NCI-H774 (cell line): ENCODE results near the gene CCNO.

Source experiments
- DNase-seq: peaks from one replicate; lab custom pipeline; 2025; lab: John Stamatoyannopoulos, UW

CCNO gene, protein sequence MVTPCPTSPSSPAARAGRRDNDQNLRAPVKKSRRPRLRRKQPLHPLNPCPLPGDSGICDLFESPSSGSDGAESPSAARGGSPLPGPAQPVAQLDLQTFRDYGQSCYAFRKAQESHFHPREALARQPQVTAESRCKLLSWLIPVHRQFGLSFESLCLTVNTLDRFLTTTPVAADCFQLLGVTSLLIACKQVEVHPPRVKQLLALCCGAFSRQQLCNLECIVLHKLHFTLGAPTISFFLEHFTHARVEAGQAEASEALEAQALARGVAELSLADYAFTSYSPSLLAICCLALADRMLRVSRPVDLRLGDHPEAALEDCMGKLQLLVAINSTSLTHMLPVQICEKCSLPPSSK

GRCh38 chr5:55232985-55233928 is at the start of gene CCNO:
CCNO (minus strand) TSS chr5:55233608; CDS start chr5:55233523, 85 bp downstream.
- DNase-seq = peak; percentile 89

DNA sequence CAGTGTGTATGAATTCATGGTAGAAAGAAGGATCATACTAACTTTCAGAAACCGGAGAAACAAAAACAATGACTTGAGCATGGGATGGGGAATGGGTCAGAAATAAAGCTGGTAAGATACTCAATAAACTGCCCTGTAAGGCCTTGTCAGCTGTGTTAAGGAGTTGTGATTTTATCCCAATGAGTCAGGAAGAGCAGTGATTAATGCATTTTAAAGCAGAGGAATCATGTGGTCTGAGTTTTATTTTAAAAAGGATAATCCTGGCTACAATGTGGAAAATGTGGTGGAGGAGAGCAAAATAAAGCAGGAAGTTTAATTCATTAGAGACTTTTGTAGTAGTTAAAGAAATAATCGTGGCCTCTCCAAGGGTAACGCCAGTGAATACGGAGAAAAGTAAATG is 45.4 kb upstream of the CCNO start:
- DNase-seq = no peak

GRCh38 chr5:55276771-55277170 is 43.4 kb upstream of the CCNO start:
- DNase-seq = no peak

GRCh38 chr5:55258339-55258738 is 24.9 kb upstream of the CCNO start:
- DNase-seq = no peak

DNA sequence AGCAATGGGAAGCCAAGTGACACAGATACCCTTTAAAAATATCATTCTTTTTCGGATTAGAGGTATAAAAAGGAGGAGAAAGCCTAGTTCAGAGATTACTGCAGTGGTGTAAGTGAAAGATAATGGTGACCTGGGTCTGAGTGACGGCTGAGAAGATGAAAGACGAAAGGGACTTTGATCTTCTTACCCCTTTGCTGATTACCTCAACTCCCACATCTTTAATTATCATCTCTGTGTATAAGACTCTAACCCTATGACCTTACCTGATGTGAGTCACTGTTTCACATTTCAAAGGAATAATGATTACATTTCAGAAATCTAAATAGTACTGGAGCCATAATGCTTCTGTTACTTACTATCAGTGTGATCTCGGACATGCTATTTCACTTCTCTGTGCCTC is 21.4 kb upstream of the CCNO start:
- no peak for DNase-seq

DNA sequence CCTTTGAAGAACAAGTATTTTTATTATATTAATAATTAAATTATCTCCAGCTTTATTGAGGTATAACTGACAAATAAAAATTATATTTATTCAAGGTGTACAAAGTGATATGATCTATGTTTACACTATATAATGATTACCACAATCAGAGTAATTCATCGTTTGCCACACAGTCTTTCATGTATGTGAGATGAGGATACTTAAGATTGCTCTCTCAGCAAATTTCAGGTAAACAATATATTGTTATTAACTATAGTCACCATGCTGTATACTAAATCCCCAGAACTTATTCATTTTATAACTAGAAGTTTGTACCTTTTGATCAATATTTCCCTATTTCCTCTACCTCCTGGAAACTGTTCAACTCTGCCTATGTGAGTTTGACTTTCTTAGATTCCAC is 16.7 kb upstream of the CCNO start:
- no peak for DNase-seq

- DNase-seq = peak; percentile 31
These were observed 8.3 kb upstream of the CCNO start for GRCh38 chr5:55241746-55242145.

GRCh38 chr5:55236800-55237199 is 3.4 kb upstream of the CCNO start:
- no peak for DNase-seq

GRCh38 chr5:55234121-55234700 is 803 bp upstream of the CCNO start:
- peak; percentile 18 for DNase-seq

DNA sequence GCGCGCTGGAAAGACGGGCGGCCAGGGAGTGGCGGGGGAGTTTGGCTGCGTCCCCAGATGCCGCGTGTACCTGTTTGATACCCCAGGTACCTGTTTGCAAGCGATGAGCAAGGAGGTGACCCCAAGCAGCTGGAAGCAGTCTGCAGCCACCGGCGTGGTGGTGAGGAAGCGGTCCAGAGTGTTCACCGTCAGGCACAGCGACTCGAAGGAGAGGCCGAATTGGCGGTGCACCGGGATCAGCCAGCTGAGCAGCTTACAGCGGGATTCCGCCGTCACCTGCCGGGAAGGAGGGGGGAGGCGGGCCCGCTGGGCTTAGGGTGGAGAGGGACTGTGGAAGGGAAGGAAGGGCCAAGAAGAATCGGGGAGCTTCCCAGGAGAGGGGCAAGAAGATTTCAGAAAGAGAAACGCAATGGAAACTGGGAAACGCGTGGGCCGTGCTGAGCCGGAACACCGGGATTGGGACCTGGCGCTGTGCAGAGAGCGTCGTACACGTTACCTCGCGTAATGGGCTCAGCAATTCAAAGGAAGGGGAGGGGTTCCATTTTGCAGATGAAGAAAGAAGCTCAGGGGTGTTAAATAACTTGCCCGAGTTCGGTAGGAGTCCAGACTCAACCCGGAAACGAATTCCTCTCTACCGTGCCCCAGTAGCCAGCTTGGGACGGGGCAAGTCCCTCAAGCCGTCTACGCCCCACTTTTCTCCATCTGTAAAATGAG is 980 bp downstream of the CCNO start:
- no peak for DNase-seq

DNA sequence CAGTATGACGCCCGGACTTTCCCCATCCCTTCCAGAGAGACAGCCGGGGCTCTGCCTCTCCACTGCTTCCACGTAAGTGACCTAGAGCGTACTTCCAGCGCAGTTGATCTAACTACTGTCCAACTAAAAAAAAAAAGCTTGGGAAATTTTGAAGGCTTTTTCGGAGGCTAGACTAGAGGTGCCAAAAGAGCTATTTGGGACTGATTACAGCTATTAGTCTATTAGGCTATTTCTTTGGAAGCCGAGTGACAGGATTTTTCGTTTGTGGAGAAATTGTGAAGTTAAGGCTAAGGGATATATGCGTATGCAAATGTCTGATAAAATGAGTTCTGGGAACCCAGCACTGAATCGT is 1.5 kb downstream of the CCNO start:
- no peak for DNase-seq

GRCh38 chr5:55231029-55231918 is 2.1 kb downstream of the CCNO start:
- DNase-seq = no peak

DNA sequence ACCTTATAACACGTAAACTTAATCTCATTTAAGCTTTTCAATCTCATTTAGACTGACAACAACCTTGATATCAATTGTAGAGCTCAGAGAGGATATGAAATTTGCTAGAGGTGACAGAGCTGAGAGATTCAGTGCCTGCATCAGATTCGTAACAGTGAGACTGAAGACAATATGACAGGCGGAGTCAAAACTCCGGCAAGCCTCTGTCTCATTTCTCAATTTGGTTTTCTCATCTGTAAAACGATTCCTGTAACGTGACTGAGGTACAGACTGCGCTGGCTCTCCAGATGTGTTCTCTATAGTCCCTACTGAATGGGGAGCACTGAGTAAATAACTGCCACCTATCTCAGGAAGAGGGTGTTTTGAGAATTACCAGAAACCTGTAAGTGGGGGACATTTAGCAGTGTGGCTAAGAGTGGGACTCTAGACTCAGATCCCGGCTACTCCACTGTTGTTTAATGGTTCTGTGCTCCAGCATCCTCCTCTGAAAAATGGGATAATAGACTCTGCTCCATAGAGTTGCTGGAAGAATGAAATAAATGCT is 3.2 kb downstream of the CCNO start:
- no peak for DNase-seq

DNA sequence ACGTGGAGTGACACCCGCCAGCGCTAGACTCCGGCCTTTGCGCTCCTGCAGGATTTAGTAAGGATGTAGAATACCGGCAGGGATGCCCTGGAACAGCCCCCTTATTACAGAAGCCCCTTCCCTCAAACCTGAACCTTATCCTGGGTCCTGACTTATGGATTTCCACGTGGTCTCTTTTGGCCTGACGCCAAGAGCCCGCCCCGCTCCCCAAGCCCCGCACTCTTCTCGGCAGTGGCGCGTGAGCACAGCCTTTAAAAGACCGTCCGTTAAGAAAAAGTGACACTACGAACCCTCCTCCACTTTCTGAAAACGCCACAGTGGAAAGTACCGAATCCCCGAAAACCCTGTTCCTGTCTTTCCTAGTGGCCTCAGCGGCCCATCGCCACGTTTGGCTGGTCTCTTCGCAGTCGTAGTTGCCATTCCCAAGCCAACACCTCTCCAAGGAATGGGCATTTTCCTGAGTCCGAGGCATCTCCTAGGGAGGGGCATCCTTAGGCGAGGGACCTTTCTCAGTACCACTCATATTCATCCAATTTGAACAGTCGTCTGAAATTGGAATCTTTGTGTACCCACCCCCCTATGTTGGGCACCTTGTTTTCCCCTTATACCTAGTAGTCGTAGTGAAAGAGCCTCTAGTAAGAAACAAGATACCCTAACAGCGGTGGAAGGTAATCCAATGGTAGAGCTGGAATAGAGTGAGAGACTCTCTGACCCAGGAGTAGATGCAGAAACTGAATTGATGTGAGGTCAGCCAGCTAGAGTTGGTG is 5.6 kb downstream of the CCNO start:
- no peak for DNase-seq

DNA sequence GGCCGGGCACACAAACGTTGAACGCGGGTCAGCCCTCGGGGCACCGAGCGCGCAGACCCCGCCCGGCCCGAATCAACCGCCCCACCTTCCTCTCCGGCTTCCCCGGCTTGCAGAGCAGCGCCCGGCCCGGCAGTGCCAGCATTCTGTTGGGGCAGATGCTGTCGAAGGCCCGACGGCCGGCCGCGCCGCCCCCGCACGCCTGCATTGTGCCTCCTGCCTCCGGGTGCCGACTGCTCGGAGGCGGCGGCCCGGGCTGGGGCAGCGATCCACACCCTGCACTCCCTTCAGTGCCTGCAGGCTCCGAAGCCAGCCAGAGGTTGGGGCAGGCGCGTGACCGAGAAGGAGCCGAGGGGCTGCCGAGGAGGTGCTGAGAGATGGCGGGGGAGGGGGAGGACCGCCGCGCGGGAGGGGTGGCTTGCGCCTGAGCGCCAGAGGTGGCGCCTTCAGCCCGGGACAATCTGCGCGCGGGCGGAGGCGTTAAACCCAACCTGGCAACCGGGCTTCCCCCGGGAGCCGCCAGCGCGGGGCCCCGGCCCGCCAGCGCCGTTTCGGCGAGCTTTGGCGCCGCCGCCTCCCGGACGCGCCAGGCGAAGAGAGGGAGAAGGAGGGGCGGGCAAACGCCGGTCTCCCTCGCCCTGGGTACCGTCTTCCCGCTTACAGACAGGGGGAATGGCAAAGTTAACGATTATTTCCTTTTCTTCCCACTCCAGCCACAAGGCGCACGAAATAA is 6.3 kb downstream of the CCNO start, which contains the start of gene MCIDAS:
Gene MCIDAS, minus strand, starts transcription at position 382 of the 730 bp plus-strand sequence. Its CDS starts 177 bp downstream, at position 205.
- peak; percentile 45 for DNase-seq

GRCh38 chr5:55226027-55226933 is 7.1 kb downstream of the CCNO start:
- DNase-seq = peak; percentile 81

GRCh38 chr5:55225346-55225745 is 8.1 kb downstream of the CCNO start:
- DNase-seq = no peak

DNA sequence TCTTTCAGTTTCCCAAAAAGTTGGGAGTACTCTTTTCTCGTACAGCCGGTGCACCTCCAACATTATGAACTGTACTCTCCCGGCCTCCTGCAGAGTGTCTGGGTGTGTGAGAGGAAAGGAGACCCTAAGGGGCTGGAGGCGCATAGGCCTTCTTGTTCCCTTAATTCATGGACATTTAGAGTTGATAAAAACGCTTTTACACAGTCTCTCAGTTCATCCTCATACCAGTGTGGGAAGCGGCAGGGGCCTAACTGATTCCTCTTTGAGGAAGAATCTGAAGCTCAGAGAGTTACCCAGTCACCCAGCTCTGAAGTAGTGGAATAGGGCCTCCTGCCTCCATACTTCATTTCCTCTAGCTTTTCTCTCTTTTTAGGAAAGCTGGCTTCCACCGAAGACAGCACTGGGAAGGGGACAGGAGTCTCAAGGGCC is 9.6 kb downstream of the CCNO start:
- DNase-seq = no peak
